ENCODE results near the gene FAHD2A.
"Not testable (repeated sequence)": the region's sequence is repeated elsewhere in the genome, so short reads cannot be mapped to it uniquely, and the experiment has no call there.

The FAHD2A gene

DNA sequence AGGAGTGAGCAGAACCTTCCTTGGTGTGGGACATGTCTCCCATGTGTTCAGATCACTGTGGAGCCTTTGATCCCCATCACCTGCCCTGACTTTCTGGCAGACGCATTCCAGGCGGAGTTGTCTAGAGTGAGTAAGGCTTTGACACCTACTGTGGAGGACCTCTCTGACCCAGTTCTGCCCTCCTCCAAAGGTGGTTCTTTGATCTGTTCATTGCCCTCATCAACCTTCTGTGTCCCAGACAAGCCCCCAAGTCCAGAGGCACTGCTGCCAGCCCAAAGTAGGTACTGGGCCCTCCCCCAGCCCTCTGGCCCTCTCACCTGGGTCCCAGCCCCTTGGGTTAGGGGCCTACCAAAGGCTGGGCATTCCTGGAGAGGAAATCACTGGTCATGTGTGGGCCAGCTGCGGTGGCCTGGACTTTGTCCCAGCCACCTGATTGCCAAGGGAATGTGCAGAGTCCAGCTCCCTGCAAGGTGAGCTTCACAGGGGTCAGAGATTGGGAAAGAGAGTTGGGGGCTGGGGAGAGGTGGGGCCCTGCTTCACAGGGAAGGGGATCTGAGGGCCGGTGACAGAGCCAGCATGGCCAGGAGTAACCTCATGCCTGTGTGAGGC lies 12.1 kb upstream of the FAHD2A start:
- no peak for DNase-seq (ENCODE audit: low read depth in 2 of 2)

DNA sequence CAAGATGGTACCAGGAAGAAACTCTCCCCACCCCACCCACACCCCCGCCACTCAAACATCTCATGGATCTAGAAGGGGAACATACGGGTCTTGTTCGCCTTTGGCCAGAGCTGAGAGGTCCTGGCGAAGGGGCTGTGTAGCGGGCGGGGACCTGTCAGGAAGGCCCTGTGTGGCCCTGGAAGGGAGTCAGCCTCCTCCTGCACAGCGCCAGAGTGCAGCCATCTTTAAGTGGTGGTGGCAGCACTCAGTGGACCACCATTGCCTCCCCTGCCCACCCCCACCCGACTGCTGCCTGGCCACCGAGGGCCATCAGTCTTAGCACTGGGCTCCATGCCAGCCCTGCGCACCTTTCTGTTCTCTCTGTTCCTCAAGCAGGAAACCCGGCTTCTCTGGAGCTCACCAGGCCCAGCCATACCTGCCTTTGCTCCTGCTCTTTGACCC lies 11.6 kb upstream of the FAHD2A start:
- no peak for DNase-seq (ENCODE audit: low read depth in 2 of 2)

DNA sequence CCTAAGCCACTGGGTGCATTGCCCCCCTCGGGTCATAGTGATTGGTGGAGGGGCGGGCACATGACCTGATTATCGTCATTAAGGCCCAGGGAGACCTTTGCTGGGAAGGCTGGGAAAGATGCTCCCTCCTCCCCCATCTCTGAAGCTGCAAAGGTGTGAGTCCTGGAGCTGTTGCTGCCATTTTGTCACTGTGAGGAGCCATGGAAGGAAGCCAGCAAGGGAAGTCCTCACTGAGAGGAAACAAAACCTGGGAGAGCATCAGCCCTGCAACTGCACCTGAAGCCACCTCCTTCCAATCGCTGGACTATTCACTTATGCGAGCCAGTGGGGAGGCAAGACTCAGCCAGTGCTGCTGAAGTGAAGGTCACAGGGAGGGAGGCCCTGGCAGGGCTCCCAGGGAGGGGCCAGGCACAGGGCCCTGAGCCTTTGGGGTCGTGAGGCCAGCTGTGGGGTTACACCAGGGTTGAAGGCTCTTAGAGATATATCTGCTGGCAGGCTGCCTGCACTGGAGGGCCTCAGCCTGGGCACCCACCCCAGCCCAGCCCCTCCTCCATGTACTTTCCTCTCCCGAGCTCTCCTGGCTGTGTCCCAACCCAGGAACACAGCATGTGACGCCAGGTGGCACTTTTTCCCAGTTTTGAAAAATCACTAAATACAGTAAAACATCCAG lies 10.7 kb upstream of the FAHD2A start:
- DNase-seq (ENCODE audit: low read depth in 2 of 2) = no peak

DNA sequence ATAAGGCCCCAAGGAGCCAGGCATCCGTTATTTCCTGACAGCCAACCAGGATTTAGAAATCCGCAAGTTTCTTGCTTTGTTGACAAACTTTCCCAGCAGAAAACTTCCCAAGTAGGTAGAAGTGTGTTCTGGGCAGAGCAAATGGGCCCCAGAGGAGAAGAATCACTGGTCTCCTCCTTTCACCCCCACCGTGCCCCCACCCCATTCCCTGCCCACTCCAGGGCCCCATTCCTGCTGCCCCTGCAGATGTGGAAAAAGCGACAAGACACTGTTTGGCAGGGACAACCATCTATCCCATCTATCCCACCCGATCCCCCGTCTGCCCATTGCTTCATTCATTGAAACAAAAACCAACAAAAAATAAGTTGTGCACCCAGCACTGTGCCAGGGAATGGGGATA lies 10.2 kb upstream of the FAHD2A start:
- no peak for DNase-seq (ENCODE audit: low read depth in 2 of 2)

DNA sequence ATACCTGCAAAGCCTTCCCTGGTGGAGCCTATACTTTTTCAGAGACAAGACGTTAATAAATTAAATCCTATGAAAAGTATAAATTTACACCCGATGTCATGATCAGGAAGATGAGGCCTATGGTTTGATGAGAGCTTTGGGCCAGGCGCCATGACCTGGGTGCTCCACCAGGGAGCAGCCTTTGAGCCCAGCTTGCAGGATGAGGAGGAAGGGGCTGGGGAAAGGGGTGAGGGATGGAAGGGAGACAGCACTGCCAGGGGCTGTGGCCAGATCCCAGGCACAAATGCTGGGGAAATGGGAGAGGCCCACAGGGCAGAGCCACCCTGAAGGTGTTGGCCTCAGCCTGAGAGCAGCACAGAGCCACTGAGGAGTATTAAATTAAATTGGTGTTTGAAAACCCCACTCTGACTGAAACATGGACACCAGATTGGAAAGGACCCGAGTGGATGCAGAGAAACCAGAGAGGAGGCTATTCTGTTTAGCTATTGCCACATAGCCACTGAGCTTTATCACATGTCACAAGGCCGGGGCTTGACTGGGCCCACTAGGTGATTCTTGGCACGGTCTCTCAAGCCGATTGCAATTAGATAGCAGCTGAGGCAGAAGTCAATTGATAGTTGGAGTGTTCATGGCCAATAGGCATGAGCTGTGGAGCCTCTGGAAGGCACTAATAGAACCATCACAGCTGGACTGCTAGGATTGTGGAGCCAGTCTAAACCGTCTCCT lies 9.6 kb upstream of the FAHD2A start:
- no peak for DNase-seq (ENCODE audit: low read depth in 2 of 2)

DNA sequence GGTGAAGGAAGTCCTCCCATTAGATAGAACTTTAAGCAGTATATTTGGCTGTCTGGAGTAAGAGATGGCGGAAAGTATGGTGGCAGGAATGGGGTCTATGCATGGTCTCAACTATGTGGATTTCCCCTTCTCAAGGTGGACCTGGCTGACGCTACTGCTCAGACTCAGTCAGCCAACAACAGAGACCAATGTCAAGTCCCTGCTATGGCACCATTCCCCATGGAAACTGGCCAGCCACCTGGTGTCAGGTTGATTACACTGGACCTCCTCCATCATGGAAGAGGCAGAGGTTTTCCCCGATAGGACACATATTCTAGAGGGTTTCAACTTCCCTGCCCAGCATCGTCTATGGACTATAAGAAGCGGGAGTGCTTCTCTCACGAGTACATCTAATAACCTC lies 8.6 kb upstream of the FAHD2A start:
- DNase-seq (ENCODE audit: low read depth in 2 of 2) = no peak

DNA sequence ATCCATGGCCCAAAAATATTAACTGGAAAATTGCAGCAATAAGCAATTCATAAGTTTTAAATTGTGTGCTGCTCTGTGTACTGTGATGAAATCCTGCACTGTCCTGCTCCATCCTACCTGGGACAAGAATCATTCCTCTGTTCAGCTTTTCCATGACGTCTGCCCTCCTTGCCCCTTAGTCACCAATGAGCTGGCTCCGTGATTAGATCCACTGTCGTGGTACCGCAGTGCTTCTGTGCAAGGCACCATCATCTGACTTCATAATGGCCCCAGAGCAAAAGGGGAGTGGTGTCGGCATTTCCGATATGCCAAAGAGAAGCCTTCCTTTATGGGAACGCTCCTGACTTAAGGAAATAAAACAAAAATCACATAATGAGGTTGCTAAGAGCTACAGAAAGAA lies 3.4 kb upstream of the FAHD2A start:
- no peak for DNase-seq (ENCODE audit: low read depth in 2 of 2)

DNA sequence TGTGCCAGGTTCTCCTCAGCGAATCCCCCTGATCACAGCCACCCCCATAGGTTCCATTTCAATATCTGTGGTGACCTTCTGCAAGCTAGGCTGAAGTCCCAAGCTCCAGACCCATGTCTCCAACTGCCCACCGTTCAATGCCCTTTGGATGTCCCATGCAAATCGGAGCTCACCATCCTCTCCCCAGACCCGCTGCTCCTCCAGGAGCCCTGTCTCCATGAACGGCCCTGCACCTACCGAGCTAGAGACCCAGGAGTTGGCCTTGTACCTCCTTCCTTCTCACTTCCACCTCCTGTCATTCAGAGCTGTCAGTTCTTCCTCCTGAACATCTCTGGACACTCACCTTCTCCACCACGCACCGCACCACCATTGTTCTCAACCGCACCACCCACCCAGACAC lies 1.0 kb upstream of the FAHD2A start:
- DNase-seq (ENCODE audit: low read depth in 2 of 2) = no peak

DNA sequence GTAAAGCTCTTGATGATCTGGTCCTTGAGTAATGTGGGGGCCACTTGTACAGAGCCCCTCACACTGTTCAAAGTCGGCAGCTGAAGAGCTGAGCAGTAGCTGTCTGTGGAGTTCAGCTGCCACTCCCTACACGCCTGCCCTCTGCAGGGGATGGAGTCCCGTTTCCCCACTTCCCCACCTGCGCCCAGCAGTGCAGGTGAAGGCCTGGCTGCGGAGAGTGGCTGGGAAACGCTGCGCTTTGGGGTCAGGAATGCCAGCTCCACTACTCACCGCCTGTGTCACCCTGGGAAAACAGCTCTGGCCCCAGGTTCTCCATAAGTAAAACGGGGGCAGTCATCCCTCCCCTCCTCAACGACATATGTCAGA lies 521 bp upstream of the FAHD2A start:
- not testable (repeated sequence) for DNase-seq (ENCODE audit: low read depth in 2 of 2)

DNA sequence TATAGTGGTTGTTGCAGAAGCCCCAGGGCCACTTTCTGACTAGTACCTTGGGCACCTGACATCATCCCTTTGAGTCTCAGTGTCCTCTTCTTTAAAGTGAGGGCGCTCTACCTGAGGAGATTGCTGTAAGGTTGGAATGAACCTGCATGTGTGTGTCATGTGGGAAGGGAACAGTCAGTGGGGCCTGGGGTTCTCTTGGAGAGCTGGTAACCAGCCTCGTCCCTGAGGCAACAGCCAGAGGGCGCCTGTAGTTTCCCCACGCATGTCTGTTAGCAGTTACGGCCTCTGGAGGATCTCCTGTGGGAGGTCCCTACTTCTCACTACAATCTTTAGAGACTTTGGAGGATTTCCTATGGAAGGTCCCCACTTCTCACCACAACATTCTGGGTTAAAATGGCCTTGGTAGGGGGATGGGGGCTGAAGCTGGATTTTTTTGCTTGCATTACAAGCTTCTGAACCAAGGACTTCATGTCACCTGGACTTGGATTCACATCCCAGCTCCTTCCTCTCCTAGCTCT lies 755 bp downstream of the FAHD2A start:
- DNase-seq (ENCODE audit: low read depth in 2 of 2) = peak in 1 of 2 donors; percentile 25

DNA sequence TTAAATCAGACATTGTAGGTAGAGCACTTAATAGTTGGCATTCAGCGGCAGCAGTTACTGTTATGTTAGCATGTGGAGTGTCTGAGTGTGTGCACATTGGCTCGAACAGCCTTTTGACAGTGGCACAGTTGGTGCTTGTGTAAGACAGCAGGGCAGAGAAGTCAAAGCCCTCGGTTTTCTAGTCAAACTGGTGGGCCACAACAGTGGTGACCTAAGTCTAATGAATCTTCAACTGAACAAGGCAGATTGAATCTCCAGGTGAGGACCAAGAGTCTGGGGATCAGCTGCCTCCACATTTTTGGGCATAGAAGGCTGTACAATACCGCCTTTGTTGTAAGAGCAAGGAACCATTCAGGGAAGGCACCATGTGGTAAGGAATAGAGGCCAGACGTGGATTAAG lies 1.3 kb downstream of the FAHD2A start:
- not testable (repeated sequence) for DNase-seq (ENCODE audit: low read depth in 2 of 2)

DNA sequence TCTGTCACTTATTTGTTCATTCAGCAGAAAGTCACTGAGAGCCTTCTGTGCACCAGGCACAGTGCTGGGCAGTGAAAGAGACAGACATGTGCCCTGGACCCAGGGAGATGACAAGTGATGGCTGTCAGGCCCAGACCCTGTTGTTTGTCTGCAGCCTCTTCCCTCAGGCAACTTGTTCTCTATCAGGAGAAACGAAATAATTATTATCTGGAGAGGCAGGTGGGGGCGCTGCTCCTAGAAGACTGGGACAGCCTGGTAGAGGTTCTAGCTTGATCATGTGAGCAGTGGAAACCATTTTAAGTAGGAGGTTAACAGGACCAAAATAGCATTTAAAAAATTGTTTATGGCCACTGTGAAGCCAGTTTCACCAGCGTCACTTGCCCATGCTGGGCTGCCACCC lies 2.2 kb downstream of the FAHD2A start:
- DNase-seq (ENCODE audit: low read depth in 2 of 2) = not testable (repeated sequence)

DNA sequence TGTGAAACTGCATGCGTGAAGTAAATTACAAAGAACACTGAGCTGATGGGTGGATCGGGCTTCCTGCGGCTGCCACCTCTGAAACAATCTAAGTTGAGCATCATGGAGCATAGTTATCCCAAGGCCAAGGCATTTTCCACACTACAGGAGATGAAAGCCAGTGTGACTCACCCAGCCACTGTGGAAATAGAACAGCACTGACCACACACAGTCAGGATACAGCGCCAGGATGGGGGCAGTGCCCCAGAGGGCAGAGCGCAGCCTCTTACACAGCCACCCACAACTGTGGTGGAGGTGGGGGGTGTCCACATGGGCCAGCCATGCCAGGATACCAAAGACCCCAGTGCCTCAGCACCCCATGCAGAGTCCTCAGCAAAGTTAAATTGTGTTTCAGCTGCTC lies 8.7 kb downstream of the FAHD2A start:
- not testable (repeated sequence) for DNase-seq (ENCODE audit: low read depth in 2 of 2)

DNA sequence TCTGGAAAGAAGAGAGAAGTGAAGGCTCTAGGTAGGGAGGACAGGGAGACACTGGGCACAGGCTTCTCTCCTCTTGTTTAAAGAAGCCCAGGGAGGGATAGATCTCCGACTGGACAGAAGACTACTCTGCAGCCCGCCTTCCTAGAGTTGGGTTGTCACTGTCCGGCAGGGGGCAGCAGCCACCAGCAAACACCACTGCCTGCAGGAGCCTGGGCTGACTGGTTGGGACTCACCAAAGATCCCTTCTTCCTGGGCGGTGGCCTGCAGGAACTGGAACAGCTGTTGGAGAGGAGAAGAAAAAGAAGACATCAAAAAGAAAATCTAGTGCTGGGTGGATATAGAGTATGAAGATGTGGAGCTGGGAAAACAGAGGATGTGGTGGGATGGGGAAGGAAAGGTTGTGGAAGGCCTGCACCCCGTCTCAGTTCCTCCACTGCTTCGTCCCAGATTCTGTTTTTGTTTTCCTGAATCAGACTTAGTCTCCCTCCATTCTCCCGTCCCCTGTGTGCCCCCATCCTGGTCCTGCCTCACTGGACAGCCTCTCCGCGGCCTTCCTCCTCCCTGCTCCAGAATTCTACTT lies 11.6 kb downstream of the FAHD2A start:
- peak; percentile 38 to 51 for DNase-seq (ENCODE audit: low read depth in 2 of 2)

DNA sequence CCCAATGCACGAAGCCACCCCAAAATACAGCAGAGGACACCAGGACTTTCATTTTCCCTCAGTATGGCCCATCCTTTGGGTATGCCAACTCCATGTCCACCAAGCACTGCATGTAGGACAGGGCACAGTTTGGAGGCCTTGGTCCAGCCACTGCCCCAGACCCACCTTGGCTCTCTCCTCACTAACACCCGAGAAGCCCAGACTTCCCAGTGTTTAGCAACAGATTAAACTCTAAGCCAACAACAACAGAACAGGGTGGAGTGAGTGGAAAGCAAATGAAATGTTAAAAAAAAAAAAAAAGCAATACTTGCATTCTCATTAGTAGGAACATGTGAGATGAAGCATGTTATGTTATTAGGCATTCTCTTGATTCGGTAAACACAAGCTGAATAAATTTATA lies 12.6 kb downstream of the FAHD2A start:
- DNase-seq (ENCODE audit: low read depth in 2 of 2) = not testable (repeated sequence)

DNA sequence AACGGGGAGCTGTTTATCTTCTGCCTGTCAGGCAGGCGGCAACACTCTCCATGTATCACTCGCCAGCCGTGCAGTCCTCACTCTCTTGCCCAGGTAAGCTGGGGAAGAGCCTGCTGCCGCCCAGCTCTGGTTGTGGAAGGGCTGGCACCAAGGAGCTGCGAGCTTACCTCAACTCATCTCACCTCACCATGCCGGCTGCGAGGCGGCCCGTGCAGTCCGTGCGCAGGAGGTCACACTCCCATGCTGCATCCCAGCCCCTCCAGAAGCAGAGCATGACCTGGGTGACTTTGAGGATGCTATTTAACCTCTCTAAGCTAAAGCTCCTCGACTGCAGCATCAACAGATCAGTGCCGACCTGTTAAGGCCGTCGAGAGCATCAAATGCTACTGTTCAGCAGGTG lies 13.1 kb downstream of the FAHD2A start:
- not testable (repeated sequence) for DNase-seq (ENCODE audit: low read depth in 2 of 2)

DNA sequence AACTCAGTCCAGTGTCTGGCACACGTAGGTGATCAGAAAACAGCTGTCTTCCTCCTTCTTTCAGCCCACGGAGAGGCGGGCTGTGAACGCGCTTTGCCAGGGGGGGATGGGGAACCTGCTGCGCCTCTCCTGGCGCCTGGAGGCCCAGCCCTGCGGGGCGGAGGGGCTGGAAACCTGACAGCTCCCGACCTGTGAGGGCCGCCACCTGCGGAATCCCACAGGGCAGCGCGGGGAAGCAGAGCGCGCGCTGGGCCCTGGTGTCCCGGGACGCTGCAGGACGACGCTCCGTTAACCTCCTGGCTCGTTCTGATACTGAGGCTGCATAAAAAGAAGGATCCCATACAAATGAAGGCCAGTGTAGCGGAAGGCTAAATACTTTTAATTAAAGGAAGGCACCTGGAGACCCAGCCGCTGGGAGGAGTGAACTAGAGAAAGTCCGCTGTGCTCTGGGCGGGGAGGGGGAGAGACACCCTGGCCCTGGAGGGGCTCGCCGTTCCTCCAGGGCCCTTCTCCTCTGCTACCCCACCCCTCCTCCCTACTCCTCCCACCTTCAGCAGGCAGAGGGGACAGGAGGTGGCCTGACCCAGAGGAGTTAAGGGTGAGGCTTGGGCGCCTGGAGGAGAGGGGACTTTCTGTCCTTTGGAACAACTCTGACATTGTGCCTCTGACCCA lies 24.8 kb downstream of the FAHD2A start:
- not testable (repeated sequence) for DNase-seq (ENCODE audit: low read depth in 2 of 2)

DNA sequence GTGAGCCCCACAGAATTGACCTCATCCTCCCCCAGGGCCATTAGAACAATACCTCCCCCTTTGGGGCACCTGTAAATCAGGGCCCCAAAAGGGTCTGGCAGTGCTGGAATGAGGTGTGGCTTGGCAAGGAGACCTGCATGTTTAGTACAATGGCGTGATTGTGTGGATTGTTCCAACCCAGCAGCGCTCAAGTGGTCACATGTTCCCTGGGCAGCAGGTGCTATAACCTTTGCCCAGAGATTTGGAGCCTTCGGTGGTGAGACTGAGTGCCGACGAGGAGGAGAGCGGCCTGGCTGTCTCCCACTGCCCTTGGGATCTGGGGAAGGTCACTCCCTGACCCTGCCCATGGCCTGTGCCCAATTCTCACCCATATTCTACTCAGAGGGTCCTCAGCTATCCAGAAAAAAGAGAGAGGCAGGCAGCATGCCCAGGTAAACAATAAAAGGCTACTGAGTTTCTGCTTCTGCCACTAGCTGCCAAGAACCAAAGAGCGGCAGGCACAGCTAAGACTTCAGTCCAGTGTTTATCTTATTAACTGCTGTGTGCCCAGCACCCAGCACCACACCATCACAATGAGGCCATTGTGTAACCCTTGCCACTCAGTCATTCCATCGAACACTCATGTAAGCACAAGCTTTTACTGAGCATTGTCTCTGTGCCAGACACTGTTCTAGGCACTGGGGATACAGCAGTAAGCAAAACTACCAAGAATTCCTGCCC lies 27.4 kb downstream of the FAHD2A start:
- DNase-seq (ENCODE audit: low read depth in 2 of 2) = not testable (repeated sequence)

DNA sequence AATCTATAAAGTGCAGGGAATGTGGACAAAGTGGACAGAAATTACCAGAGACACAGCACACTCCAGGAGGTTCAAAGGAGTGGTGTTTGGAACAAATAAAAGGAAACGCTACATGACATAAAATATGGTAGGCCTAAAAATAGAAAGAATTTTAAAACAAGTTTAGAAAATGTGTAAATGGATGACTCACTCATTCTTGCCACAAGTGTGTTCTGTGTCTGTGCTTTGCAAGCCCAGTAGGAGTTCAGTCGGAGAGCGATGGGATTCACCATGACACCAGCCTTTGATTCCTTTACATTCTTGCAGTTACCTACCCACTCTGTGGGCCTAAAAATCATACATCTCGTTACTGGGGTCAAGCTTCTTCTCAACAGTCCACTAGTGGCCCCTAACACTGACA lies 30.9 kb downstream of the FAHD2A start:
- DNase-seq (ENCODE audit: low read depth in 2 of 2) = not testable (repeated sequence)

DNA sequence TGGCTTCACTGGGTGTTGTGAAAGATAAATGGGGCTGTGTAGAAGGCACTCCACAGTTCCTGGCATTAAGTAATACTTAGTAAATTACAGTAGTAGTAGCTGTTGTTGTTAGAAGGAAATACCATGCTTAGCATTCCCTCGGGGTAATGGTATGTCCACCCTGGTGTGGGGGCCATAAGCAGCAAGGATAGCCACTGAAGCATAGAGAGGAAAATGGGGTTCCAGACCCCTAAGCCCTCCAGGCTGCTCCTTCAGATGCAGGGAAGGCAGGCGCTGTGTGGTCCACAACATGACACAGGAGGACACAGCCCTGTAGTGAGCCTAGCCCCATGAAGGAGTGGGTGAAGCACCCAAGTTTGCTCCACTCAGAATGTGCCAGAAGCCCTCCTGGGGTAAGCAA lies 31.5 kb downstream of the FAHD2A start:
- not testable (repeated sequence) for DNase-seq (ENCODE audit: low read depth in 2 of 2)

DNA sequence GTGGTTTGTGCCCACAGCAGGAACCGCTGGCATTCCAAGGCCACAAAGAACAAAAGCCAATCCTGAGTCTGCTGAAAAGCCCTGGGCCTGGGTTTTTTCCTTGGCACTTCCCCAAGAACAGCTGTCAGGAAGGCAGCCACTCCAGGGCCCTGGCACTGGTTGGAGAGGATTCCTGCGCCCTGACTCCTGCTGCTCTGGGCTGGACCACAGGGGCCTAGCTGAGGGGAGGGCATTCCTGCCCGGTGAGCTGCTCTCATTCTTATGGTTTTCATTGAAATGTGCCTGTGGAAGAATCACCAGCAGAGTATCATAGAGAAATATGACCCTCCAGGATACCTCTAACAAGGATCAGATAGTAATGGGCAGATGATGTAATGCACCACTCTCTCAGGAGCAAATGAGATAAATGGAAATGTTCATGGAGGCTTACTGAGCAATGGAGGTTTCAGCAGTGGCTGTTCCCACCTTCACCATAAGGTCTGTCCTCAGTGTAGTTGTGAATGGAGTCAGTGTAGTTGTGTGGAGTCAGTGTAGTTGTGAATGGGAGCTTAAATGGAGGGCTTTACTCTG lies 32.1 kb downstream of the FAHD2A start:
- not testable (repeated sequence) for DNase-seq (ENCODE audit: low read depth in 2 of 2)
